SK-N-SH treated with all-trans-retinoic acid at 6 μM for 48 hours (cell line): ENCODE measurements around the gene NR1H3.

Experiments
- ARNTL ChIP-seq: fragments of 450-650 bp; formaldehyde crosslinking; IDR thresholded peaks from 2 replicates; pipeline ENCODE4 v1.5.0; 2020; ENCODE audit warnings: low read depth, mild to moderate bottlenecking, moderate library complexity, borderline replicate concordance
- BACH2 ChIP-seq: fragments of 250-450 bp; sonication (Bioruptor Pico); IDR thresholded peaks from 2 replicates; pipeline ENCODE4 v1.9.0; 2021; ENCODE audit warnings: mild to moderate bottlenecking, borderline replicate concordance
- CREB5 ChIP-seq: fragments of 250-450 bp; sonication (Bioruptor Pico); IDR thresholded peaks from 2 replicates; pipeline ENCODE4 v1.5.1; 2020; ENCODE audit warnings: low read depth, mild to moderate bottlenecking, moderate library complexity
- CSDC2 ChIP-seq: fragments of 250-450 bp; sonication (Bioruptor Pico); IDR thresholded peaks from 2 replicates; pipeline ENCODE4 v1.5.0; 2020; ENCODE audit warnings: mild to moderate bottlenecking, moderate library complexity
- CSRNP3 ChIP-seq: fragments of 250-450 bp; sonication (Bioruptor Pico); IDR thresholded peaks from 2 replicates; pipeline ENCODE4 v1.5.1; 2021; ENCODE audit warnings: mild to moderate bottlenecking, moderate library complexity
- ESRRG ChIP-seq: fragments of 250-450 bp; sonication (Bioruptor Pico); IDR thresholded peaks from 2 replicates; pipeline ENCODE4 v1.6.1; 2021; ENCODE audit warnings: mild to moderate bottlenecking
- GLIS3 ChIP-seq: fragments of 250-450 bp; sonication (Bioruptor Pico); IDR thresholded peaks from 2 replicates; pipeline ENCODE4 v1.5.0; 2020; ENCODE audit warnings: mild to moderate bottlenecking, moderate library complexity
- ISL1 ChIP-seq: fragments of 250-450 bp; sonication (Bioruptor Pico); IDR thresholded peaks from 2 replicates; pipeline ENCODE4 v2.1.2; 2022; ENCODE audit warnings: mild to moderate bottlenecking, moderate library complexity
- PATZ1 ChIP-seq: fragments of 250-450 bp; sonication (Bioruptor Pico); IDR thresholded peaks from 2 replicates; pipeline ENCODE4 v1.8.0; 2020; ENCODE audit warnings: mild to moderate bottlenecking, moderate library complexity, borderline replicate concordance
- PPARA ChIP-seq: fragments of 250-450 bp; sonication (Bioruptor Pico); IDR thresholded peaks from 2 replicates; pipeline ENCODE4 v1.5.0; 2020; ENCODE audit warnings: mild to moderate bottlenecking, borderline replicate concordance
- TCF4 ChIP-seq: fragments of 250-450 bp; sonication (Bioruptor Pico); IDR thresholded peaks from 2 replicates; pipeline ENCODE4 v1.8.0; 2021; ENCODE audit warnings: mild to moderate bottlenecking, moderate library complexity, borderline replicate concordance
- ZNF8 ChIP-seq: fragments of 450-650 bp; formaldehyde crosslinking; IDR thresholded peaks from 2 replicates; pipeline ENCODE4 v1.5.0; 2020; ENCODE audit warnings: mild to moderate bottlenecking, moderate library complexity

GRCh38 chr11:47271328-47271727 is 13.5 kb downstream of the NR1H3 start:
- TF ChIP-seq CSRNP3 (CRISPR knock-in tag), result no peak
- TF ChIP-seq ISL1, result no peak
- no peak for TF ChIP-seq ZNF8 (CRISPR knock-in tag)
- TF ChIP-seq CSDC2 (CRISPR knock-in tag), result no peak
- TF ChIP-seq ESRRG (CRISPR knock-in tag), result no peak
- no peak for TF ChIP-seq BACH2 (CRISPR knock-in tag)
- TF ChIP-seq PATZ1, result no peak
- no peak for TF ChIP-seq CREB5 (CRISPR knock-in tag)
- no peak for TF ChIP-seq GLIS3 (CRISPR knock-in tag)
- no peak for TF ChIP-seq PPARA (CRISPR knock-in tag)
- no peak for TF ChIP-seq TCF4
- no peak for TF ChIP-seq ARNTL (CRISPR knock-in tag)
